Upper lobe of left lung (tissue), 4 donors: ENCODE data around the gene CCDC126.

ENCODE experiments used
- CTCF ChIP-seq, 6 experiments: fragments of 450-650 bp in 4 of 6; fragments of 200-600 bp in 2 of 6; sonication (generic) in 2 of 6; IDR thresholded peaks; one replicate each; pipeline ENCODE4 v1.5.1; 2016 to 2019; ENCODE audit warnings: antibody characterized with exemption in 6 of 6
- EP300 ChIP-seq, 4 donors: sonication (generic); formaldehyde crosslinking; IDR thresholded peaks; one replicate each; pipeline ENCODE4 v1.5.1; 2017; ENCODE audit warnings: antibody characterized with exemption in 4 of 4, control low read depth in 2 of 4
- POLR2AphosphoS5 ChIP-seq, 2 donors: sonication (generic); formaldehyde crosslinking; IDR thresholded peaks; one replicate each; pipeline ENCODE4 v1.5.1; 2017; ENCODE audit warnings: antibody characterized with exemption in 2 of 2

GRCh38 chr7:23607866-23608265 lies 10.7 kb downstream of the CCDC126 start:
- no peak for TF ChIP-seq CTCF (IDR thresholded peaks at IDR 0.05)
- no peak for TF ChIP-seq EP300 (IDR thresholded peaks at IDR 0.05)
- TF ChIP-seq POLR2AphosphoS5 (IDR thresholded peaks at IDR 0.05): no peak
